ENCODE data around the gene BCL11A.

The BCL11A gene

DNA sequence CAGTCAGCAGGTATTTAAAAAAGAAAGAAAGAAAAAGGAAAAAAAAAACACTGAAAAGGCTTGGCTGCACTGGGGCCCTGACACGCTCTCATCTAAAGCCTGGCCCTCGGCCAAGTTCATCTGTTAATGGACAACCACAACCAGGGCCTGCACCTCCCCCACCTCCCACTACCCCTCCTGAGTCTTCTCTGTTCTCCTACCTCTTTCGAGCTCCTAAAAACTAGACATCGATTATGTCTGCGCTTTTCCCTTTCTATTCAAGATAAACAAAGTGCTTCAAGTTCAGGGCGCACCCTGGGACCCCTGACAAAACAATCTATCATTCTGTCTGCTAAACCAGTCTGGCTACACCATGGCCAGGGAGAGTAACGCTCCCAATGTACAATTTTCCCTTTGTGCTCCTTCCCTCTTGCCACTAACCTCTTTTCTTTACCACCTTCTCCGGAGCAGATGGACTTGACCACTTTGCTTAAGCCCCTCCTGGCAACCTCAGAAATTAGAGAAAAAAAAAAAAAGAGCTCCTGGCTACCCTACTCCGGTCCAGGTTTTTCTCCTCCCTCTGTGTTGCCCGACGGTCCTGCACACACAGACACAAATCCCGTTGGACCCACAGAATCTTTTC, 22.7 kb downstream of the BCL11A start:
- Histone ChIP-seq H3K27ac (no peak overlapping the region), H3K9me3 (ENCODE audit: low read depth, low read length) (no peaks in the 10 kb centered on the region), H3K36me3 (ENCODE audit: insufficient read depth, low read length) (no peaks in the 10 kb centered on the region), H3K9ac (ENCODE audit: insufficient read length) (no peak overlapping the region), H3K4me3 (no peak overlapping the region)
- no peak for TF ChIP-seq EZH2 (IDR thresholded peaks at IDR 0.05)
- no peak for TF ChIP-seq FOXP2 (optimal IDR thresholded peaks at IDR 0.05; ENCODE audit: control extremely low read depth, extremely low read length, insufficient read depth)
- TF ChIP-seq POLR2AphosphoS5 (IDR thresholded peaks at IDR 0.05; ENCODE audit: borderline replicate concordance, low read depth, low read length): no peak
- no peak for DNase-seq (ENCODE audit: low read depth, low spot score)

DNA sequence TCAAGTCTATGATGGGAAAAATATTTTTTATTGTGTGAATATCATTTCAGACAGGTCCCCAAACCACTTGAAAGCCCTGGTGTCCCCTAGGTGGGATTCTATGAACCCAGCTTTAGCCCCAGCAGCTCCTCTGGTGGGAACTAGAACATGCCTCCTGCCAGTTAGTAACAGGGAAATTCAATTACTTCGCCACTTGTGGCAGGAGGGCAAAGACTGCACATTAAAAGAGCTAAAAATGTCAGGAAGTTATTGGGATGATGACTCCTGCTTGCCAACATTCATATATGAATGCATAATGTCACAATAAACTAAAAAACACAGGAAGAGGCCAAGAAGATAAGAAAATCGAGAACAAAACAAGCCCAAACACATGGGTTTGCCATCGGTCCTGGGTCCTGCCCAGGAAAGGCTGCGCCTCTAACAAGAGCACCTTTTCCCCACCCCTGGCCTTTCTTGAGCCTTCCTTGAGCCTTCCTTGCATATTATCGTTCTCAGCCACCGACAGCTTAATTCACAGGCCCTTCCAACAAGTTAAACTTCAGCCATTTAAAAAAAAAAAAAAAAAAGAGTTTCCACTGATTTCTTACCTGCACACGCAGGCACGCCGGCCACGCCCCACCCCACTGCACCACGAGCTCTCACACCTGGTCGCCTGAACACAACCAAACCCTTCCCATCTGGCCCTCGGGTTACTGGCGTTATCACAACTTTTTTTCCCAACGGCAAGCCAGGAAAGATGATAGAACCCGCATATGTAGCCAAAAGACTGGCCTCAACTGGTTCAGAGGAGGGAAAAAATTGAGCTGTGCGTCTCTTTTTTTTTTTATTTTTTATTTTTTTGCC, 23.4 kb downstream of the BCL11A start:
- Histone ChIP-seq H3K4me3 (no peak overlapping the region), H3K36me3 (ENCODE audit: insufficient read depth, low read length) (no peaks in the 10 kb centered on the region), H3K9ac (ENCODE audit: insufficient read length) (no peak overlapping the region), H3K27ac (0 out of 2 replicates have a peak overlapping the region, but pooled peaks have one; percentile 42), H3K9me3 (ENCODE audit: low read depth, low read length) (no peaks in the 10 kb centered on the region)
- TF ChIP-seq EZH2 (IDR thresholded peaks at IDR 0.05) (no peak), POLR2AphosphoS5 (IDR thresholded peaks at IDR 0.05; ENCODE audit: borderline replicate concordance, low read depth, low read length) (no peak), FOXP2 (optimal IDR thresholded peaks at IDR 0.05; ENCODE audit: control extremely low read depth, extremely low read length, insufficient read depth) (no peak)
- no peak for DNase-seq (ENCODE audit: low read depth, low spot score)

GRCh38 chr2:60529136-60529784, 24.2 kb downstream of the BCL11A start:
- no peak for DNase-seq (ENCODE audit: low read depth, low spot score)
- Histone ChIP-seq H3K27ac (0 out of 2 replicates have a peak overlapping the region, but pooled peaks have one; percentile 42), H3K9ac (ENCODE audit: insufficient read length) (no peak overlapping the region), H3K36me3 (ENCODE audit: insufficient read depth, low read length) (no peaks in the 10 kb centered on the region), H3K4me3 (no peak overlapping the region), H3K9me3 (ENCODE audit: low read depth, low read length) (no peaks in the 10 kb centered on the region)
- no peak for TF ChIP-seq EZH2 (IDR thresholded peaks at IDR 0.05)
- no peak for TF ChIP-seq FOXP2 (optimal IDR thresholded peaks at IDR 0.05; ENCODE audit: control extremely low read depth, extremely low read length, insufficient read depth)
- TF ChIP-seq POLR2AphosphoS5 (IDR thresholded peaks at IDR 0.05; ENCODE audit: borderline replicate concordance, low read depth, low read length): no peak

DNA sequence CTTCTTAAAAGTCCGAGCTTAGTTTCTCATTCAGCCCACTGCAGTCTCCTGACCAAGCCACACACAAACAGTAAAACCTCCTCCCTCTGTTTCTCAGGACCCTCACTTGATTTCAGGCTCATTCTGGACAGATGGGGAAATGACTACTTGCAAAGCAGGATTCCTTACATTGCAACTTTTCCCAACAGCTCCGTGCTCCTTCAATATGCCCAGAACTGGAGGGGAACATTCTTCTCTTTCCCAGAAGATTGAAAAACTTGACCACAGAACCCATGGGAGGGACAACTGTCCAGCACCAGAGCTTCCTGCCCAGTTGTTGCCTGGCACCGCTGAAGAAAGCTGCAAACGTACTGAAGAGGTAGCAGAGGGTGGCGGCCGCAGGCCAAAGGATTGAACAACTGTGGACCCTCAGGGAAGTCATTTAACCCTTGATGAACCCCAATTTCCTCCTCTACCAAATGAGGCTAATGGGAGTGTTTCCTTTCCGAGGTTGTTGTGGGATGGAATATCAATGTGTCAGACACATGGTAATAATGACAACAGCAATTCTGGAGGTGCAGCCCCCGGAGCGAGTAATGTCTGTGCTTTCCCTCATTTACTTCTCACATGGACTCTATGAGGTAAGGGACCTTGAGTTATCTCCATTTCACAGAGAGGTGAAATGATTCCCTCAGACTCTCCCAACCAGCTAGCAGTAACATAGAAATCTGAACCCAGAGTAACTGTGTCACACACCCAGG, 25.0 kb downstream of the BCL11A start:
- no peak overlapping the region for H3K4me3 ChIP-seq
- no peaks in the 10 kb centered on the region for H3K9me3 ChIP-seq (ENCODE audit: low read depth, low read length)
- no peak overlapping the region for H3K9ac ChIP-seq (ENCODE audit: insufficient read length)
- TF ChIP-seq EZH2 (IDR thresholded peaks at IDR 0.05): no peak
- no peak for TF ChIP-seq FOXP2 (optimal IDR thresholded peaks at IDR 0.05; ENCODE audit: control extremely low read depth, extremely low read length, insufficient read depth)
- TF ChIP-seq POLR2AphosphoS5 (IDR thresholded peaks at IDR 0.05; ENCODE audit: borderline replicate concordance, low read depth, low read length): no peak
- no peak for DNase-seq (ENCODE audit: low read depth, low spot score)
- H3K36me3 ChIP-seq (ENCODE audit: insufficient read depth, low read length): no peaks in the 10 kb centered on the region
- peak overlapping the region; percentile 65 for H3K27ac ChIP-seq

DNA sequence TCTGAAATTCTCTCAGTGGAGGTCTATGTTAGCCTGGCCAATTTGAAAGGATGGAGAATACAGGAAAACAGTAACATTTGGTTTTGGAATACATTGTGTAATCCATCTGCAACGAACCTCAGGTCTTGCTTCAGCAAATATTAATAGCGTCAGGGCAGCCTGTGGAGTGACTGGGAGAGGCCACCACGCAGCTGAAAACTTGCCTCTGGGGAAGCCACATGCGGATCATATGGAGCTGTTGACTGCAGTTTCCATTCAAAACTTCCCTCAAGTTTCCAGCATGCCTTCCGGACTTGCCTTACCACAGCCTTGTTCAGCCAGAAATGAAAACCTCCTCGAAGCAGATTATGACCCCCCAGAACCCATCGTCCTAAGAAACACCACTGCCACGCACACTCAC, 25.7 kb downstream of the BCL11A start:
- Histone ChIP-seq H3K9ac (ENCODE audit: insufficient read length) (no peak overlapping the region), H3K36me3 (ENCODE audit: insufficient read depth, low read length) (no peaks in the 10 kb centered on the region), H3K4me3 (0 out of 2 replicates have a peak overlapping the region, but pooled peaks have one; percentile 7), H3K27ac (peak overlapping the region; percentile 65), H3K9me3 (ENCODE audit: low read depth, low read length) (no peaks in the 10 kb centered on the region)
- TF ChIP-seq FOXP2 (optimal IDR thresholded peaks at IDR 0.05; ENCODE audit: control extremely low read depth, extremely low read length, insufficient read depth) (no peak), EZH2 (IDR thresholded peaks at IDR 0.05) (no peak), POLR2AphosphoS5 (IDR thresholded peaks at IDR 0.05; ENCODE audit: borderline replicate concordance, low read depth, low read length) (no peak)
- DNase-seq (ENCODE audit: low read depth, low spot score): no peak

DNA sequence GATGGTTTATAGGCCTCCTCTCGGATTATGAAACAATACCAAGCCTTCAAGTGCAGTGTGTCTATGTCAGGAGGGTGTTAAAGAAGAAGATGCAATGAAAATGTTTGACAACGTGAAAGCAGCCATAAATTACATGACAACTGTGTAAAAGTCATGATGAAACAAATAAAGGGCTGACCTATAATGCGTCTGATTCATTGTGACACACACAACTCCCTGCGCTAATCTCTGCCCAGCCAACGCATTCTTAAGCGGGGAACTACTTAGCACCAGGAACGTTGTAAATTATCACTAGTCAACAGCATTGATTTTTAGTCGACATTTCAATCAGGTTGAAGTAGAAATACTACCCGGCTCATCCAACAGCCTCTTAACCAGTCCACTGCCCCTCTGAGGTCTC, 26.8 kb downstream of the BCL11A start:
- Histone ChIP-seq H3K9me3 (ENCODE audit: low read depth, low read length) (no peaks in the 10 kb centered on the region), H3K27ac (no peak overlapping the region), H3K4me3 (no peak overlapping the region), H3K9ac (ENCODE audit: insufficient read length) (no peak overlapping the region), H3K36me3 (ENCODE audit: insufficient read depth, low read length) (no peaks in the 10 kb centered on the region)
- DNase-seq (ENCODE audit: low read depth, low spot score): no peak
- no peak for TF ChIP-seq FOXP2 (optimal IDR thresholded peaks at IDR 0.05; ENCODE audit: control extremely low read depth, extremely low read length, insufficient read depth)
- no peak for TF ChIP-seq EZH2 (IDR thresholded peaks at IDR 0.05)
- TF ChIP-seq POLR2AphosphoS5 (IDR thresholded peaks at IDR 0.05; ENCODE audit: borderline replicate concordance, low read depth, low read length): no peak

GRCh38 chr2:60525899-60526298, 27.6 kb downstream of the BCL11A start:
- Histone ChIP-seq H3K36me3 (ENCODE audit: insufficient read depth, low read length) (no peaks in the 10 kb centered on the region), H3K9me3 (ENCODE audit: low read depth, low read length) (no peaks in the 10 kb centered on the region), H3K4me3 (no peak overlapping the region), H3K27ac (no peak overlapping the region), H3K9ac (ENCODE audit: insufficient read length) (no peak overlapping the region)
- no peak for DNase-seq (ENCODE audit: low read depth, low spot score)
- TF ChIP-seq POLR2AphosphoS5 (IDR thresholded peaks at IDR 0.05; ENCODE audit: borderline replicate concordance, low read depth, low read length): no peak
- no peak for TF ChIP-seq FOXP2 (optimal IDR thresholded peaks at IDR 0.05; ENCODE audit: control extremely low read depth, extremely low read length, insufficient read depth)
- no peak for TF ChIP-seq EZH2 (IDR thresholded peaks at IDR 0.05)

Measured in SK-N-MC (cell line).